CD4-positive, alpha-beta T cell treated with Interferon alpha-2 for 1 hour (primary cell): ENCODE data around the gene TMEM138.

Experiments
- DNase-seq, 2 donors: peaks; one replicate each; pipeline ENCODE4 v3.0.0-alpha.2; 2020 to 2022

The TMEM138 gene

GRCh38 chr11:61413496-61413895, 51.3 kb downstream of the TMEM138 start:
- no peak for DNase-seq

GRCh38 chr11:61414547-61414946, 52.4 kb downstream of the TMEM138 start:
- no peak for DNase-seq

GRCh38 chr11:61415381-61415780, 53.2 kb downstream of the TMEM138 start:
- DNase-seq, result no peak

- DNase-seq, result no peak
Measured at GRCh38 chr11:61416941-61417340, 54.8 kb downstream of the TMEM138 start.

GRCh38 chr11:61417670-61418069, 55.5 kb downstream of the TMEM138 start:
- peak in 1 of 2 donors; percentile 37 for DNase-seq

GRCh38 chr11:61418136-61418535, 56.0 kb downstream of the TMEM138 start:
- DNase-seq, result no peak
